ENCODE results near the gene TSN.

TSN gene

DNA sequence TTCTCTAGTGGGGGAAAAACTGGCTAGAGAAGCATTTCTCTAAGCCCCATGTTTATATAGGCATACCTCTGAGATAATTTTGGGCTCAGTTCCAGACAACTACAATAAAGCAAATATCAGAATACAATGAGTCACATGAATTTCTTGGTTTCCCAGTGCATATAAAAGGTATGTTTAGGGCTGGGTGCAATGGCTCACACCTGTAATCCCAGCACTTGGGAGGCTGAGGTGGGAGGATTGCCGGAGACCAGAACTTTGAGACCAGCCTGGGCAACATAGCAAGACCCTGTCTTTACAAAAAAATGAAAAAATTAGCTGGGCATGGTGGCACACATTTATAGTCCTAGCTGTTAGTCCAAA lies 22.2 kb downstream of the TSN start:
- TF ChIP-seq, protein P1, sequence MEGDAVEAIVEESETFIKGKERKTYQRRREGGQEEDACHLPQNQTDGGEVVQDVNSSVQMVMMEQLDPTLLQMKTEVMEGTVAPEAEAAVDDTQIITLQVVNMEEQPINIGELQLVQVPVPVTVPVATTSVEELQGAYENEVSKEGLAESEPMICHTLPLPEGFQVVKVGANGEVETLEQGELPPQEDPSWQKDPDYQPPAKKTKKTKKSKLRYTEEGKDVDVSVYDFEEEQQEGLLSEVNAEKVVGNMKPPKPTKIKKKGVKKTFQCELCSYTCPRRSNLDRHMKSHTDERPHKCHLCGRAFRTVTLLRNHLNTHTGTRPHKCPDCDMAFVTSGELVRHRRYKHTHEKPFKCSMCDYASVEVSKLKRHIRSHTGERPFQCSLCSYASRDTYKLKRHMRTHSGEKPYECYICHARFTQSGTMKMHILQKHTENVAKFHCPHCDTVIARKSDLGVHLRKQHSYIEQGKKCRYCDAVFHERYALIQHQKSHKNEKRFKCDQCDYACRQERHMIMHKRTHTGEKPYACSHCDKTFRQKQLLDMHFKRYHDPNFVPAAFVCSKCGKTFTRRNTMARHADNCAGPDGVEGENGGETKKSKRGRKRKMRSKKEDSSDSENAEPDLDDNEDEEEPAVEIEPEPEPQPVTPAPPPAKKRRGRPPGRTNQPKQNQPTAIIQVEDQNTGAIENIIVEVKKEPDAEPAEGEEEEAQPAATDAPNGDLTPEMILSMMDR (IDR thresholded peaks at IDR 0.05), result no peak

DNA sequence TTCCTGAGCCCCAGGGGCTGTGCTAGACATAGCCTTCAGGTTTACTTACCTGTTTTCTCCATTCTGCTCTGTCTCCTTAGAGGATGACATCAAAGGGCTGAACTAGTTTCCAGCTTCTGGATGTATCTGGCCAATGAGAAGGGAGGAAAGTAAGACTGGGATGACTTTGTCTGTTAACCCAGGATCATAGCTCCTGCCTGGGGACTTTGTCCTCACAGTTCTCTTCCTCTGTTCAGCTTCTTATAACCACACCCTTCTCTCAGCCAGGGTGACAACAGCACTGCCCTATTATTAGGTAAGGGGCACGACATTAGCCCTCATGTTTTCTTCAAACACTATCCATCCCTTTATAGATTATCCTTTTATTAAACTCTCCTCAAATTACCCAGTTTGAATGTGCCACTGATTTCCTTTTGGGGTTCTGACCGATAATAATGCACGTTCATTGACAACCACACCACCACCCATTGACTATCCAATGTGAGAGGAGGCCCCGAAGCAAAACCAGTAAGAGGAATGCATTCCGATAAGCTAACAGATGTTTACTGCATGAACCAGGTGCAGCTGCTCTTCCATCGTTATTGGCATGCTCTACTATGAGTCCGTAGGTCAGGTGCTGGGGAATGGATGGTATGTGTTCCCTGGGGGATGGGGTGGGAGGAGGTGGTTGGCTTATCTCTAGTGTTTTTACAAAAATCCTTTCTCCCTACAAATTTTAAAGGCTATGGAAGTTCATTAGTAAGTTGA lies 23.5 kb downstream of the TSN start:
- TF ChIP-seq, protein P1 (IDR thresholded peaks at IDR 0.05), result no peak

DNA sequence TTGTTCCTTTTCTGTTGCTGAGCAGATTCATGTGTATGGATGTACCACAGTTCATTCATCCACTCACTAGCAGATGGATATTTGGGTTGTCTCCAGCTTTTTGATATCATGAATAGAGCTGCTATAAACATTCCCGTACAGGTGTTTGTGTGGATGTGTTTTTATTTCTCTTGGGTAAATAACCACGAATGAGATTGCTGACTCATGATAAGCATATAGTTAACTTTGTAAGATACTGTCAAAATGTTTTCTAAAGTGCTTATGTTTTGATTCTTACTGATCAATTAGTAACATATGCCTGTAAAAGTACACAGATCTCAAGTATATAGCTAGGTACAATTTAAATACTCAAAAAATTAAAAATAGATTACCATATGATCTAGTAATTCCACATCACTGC lies 27.7 kb downstream of the TSN start:
- TF ChIP-seq, protein P1 (IDR thresholded peaks at IDR 0.05), result no peak

DNA sequence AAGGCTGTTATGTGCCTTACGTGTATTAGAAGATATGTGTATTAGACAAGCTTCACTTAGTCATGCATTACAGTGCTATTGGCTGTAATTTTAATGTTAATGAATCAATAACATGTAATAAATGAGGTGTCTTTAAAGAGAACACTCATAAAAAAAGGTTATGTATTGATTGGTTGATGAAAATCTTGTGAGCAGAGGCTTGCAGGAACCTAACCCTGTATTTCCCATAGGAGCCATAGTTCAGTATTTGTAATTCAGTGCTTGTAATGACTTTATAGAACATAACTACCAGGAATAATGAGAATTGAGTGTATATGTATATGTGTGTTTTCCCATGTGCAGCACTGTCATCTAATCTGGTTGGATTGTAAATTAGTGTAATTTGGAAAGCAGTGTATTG lies 33.2 kb downstream of the TSN start:
- TF ChIP-seq, protein P1 (IDR thresholded peaks at IDR 0.05), result no peak

DNA sequence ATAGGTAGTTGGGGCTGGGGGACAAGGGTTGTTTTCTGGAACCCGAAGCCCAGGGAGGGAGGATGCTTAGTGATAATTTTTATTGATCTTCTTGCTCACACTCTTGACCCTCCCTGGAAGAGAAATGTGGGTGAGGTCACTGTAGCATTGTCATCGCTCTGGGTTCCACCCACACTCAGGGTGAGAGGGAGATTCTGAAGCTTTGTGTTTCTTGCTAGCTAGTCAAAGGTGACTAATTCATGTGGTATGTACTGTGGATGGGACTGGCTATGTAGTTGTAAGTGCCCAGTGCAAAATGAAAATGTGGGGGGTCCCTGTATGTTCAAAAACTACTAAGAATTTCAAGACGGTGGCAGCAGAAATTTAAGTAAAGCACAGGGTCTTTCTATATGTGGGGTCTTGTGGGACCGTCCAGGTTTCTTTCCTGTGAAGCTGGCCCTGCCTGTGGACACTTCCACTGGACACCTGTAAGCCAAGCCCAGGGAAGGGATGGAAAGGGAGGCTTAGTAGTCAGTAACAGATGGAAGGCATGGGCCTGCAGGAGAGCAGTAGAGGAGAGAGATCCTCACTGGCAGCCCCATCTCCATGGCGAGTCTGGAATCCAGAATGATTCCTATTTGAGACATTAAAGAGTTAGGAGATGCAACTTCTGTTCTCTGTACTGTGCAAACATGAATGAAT lies 35.0 kb downstream of the TSN start:
- TF ChIP-seq, protein P1 (IDR thresholded peaks at IDR 0.05), result no peak

DNA sequence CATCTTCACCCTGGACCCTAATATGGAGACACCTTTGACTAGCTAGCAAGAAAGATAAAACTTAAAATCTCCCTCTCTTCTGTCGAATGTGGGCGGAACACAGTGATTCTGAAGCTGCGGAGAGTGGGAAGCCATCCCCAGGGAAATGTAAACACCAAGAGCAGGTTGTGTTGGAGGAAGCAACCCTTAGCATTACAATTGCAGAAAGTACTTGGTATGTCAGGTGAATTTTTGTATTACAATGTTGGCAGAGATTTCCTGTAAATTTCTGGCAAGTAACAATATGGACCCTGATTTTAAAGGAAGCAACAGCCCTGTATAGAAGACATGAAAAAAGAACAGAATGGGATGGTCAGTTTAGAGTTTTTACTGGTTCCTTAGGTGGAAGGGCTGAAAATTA lies 35.8 kb downstream of the TSN start:
- TF ChIP-seq, protein P1 (IDR thresholded peaks at IDR 0.05), result no peak

DNA sequence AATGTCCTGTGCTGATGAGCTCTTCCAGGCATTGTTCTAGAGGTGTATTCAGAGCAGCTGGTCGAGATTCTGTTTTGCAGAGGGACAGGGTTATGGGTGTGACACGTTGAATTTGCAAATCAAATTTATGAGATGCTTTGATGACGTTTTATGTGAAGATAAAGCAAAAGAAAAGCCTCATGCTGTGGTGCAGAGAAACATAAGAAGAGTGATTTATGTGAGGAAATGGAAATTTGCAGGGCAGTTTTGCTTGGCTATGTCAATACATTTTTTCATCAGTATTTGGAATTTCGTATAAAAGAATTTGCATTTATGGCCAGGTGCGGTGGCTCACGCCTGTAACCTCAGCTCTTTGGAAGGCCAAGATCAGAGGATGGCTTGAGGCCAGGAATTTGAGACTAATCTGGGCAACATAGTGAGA lies 36.4 kb downstream of the TSN start:
- TF ChIP-seq, protein P1 (IDR thresholded peaks at IDR 0.05), result no peak

Measured in LNCAP (cell line).